ENCODE data around the gene EML1. TPM values are rescaled to one million over a fixed set of nuclear protein-coding genes. Genes with fewer than 3 reads are reported as not detected.

Gene EML1
- total RNA-seq, 1 donor from 2014 or later: 33.3 TPM

DNA sequence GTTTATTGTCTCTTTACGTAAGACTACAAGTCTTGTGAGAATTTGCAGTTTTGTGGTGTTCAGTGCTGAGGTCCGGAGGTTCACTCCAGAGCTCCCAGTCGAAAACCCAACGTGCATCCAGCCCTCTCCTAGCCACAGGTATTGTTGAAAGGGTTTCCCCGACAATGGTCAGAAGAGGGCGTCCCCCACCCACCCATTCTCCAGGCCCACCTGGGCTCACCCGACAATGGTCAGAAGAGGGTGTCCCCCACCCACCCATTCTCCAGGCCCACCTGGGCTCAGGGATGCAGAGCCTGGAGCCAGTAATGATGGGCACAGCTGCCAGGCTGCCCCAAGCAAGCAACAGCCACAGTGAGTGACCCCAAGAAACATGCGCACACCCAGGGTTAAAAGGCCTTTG, 145.2 kb downstream of the EML1 start:
- H3K9me3 ChIP-seq (replicated peaks): no peaks in the 10 kb centered on the region

DNA sequence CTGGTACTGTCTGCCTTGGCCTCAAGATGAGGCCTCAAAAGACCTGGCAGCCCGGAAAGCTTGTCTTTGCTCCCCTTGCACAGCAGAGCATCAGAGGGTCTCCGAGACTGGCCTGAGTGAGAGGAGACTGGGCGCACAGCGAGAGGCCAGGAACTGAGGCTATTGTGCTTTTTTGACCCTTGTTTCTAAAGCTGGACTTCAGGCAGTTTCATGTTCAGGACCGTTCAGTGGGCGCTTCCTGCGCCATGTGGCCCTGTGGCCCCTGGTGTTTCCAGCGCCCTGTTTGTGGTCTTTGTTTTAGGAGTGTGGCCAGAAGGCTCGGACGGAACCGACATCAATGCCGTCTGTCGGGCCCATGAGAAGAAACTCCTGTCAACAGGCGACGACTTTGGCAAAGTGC, 145.7 kb downstream of the EML1 start:
- TF ChIP-seq, protein P1, sequence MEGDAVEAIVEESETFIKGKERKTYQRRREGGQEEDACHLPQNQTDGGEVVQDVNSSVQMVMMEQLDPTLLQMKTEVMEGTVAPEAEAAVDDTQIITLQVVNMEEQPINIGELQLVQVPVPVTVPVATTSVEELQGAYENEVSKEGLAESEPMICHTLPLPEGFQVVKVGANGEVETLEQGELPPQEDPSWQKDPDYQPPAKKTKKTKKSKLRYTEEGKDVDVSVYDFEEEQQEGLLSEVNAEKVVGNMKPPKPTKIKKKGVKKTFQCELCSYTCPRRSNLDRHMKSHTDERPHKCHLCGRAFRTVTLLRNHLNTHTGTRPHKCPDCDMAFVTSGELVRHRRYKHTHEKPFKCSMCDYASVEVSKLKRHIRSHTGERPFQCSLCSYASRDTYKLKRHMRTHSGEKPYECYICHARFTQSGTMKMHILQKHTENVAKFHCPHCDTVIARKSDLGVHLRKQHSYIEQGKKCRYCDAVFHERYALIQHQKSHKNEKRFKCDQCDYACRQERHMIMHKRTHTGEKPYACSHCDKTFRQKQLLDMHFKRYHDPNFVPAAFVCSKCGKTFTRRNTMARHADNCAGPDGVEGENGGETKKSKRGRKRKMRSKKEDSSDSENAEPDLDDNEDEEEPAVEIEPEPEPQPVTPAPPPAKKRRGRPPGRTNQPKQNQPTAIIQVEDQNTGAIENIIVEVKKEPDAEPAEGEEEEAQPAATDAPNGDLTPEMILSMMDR (IDR thresholded peaks at IDR 0.05; ENCODE audit: borderline replicate concordance): no peak
- Histone ChIP-seq H3K4me1 (peaks cover 2% of the 10 kb centered on the region), H3K36me3 (peaks cover 89% of the 10 kb centered on the region), H3K27me3 (ENCODE audit: low read depth) (no peaks in the 10 kb centered on the region), H3K9me3 (replicated peaks) (no peaks in the 10 kb centered on the region), H3K4me3 (no peak overlapping the region), H3K27ac (replicated peaks) (no peak overlapping the region)
- intact Hi-C loops (cut with micrococcal nuclease): no loop called here
- DNase-seq: no peak

More for the DNA sequence above, 145.2 kb downstream of the EML1 start:
- no peak for DNase-seq
- intact Hi-C loops (cut with micrococcal nuclease): no loop called here
- H3K27me3 ChIP-seq (ENCODE audit: low read depth): no peaks in the 10 kb centered on the region
- no peak overlapping the region for H3K27ac ChIP-seq (replicated peaks)
- no peak overlapping the region for H3K4me3 ChIP-seq
- TF ChIP-seq, protein P1 (IDR thresholded peaks at IDR 0.05; ENCODE audit: borderline replicate concordance): no peak
- no peaks in the 10 kb centered on the region for H3K4me1 ChIP-seq
- H3K36me3 ChIP-seq: peaks cover 88% of the 10 kb centered on the region

DNA sequence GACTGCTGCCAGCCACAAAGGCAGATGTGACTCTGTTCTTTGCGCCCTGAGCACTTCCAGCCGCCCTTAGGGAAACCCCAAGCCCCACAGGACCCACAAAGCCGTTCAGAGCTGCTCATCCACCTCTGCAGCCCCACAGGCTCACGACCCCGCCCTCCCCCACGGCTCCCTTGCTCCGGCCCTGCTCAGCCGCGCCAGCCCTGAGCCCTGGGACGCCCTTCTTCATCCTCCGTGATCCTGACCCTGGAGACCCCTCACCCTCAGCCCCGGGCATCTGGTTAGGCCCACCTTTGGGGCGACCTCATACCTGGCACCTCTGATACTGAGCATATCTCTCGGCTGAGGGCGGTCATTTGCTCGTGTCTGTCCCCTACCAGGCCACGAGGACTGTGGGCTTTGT, 146.2 kb downstream of the EML1 start:
- peaks cover 6% of the 10 kb centered on the region for H3K4me1 ChIP-seq
- TF ChIP-seq, protein P1 (IDR thresholded peaks at IDR 0.05; ENCODE audit: borderline replicate concordance): no peak
- no peak for DNase-seq
- H3K4me3 ChIP-seq: no peak overlapping the region
- intact Hi-C loops (cut with micrococcal nuclease): no loop called here
- no peaks in the 10 kb centered on the region for H3K9me3 ChIP-seq (replicated peaks)
- peaks cover 86% of the 10 kb centered on the region for H3K36me3 ChIP-seq
- no peak overlapping the region for H3K27ac ChIP-seq (replicated peaks)
- no peaks in the 10 kb centered on the region for H3K27me3 ChIP-seq (ENCODE audit: low read depth)

DNA sequence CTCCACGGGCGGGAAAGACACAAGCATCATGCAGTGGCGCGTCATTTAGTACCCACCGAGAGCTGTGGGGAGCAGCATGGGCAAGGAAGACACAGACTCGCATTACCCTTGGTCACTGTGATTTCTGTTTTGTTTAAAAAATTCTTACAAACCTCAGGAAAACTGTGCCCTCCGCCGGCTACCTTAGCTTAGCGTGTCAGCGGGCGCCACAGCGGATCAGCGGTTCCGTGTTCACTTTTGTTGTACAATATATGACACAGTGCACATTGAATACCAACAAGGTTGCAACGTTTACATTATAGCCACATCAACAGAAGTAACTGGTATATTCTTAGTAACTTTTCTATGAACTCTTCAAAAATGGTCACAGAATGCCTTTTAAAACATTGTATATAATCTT, 146.9 kb downstream of the EML1 start:
- no peak overlapping the region for H3K27ac ChIP-seq (replicated peaks)
- TF ChIP-seq, protein P1 (IDR thresholded peaks at IDR 0.05; ENCODE audit: borderline replicate concordance): no peak
- no peaks in the 10 kb centered on the region for H3K27me3 ChIP-seq (ENCODE audit: low read depth)
- no peak for DNase-seq
- peaks cover 83% of the 10 kb centered on the region for H3K36me3 ChIP-seq
- peaks cover 6% of the 10 kb centered on the region for H3K4me1 ChIP-seq
- H3K4me3 ChIP-seq: no peak overlapping the region
- intact Hi-C loops (cut with micrococcal nuclease): no loop called here
- no peaks in the 10 kb centered on the region for H3K9me3 ChIP-seq (replicated peaks)

DNA sequence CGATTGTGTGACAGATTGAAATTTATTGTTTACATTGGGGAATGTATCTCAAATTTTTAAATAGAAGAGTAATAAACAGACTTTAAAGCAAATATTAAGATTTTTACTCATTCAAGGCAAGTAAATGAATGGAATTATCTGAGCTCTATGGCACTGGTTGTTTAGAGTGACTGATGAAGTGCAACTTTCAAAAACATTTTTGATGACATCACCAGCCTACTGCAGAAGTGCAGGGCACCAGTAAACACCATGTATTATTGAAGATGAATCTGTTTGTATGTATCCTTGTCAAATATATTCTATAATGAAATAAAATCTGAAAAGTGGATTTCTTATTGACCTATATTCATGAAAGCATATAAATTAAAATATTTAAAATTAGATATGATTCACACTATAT, 148.0 kb downstream of the EML1 start:
- Histone ChIP-seq H3K4me3 (no peak overlapping the region), H3K27me3 (ENCODE audit: low read depth) (no peaks in the 10 kb centered on the region), H3K4me1 (peaks cover 7% of the 10 kb centered on the region), H3K27ac (replicated peaks) (no peak overlapping the region), H3K9me3 (replicated peaks) (no peaks in the 10 kb centered on the region), H3K36me3 (peaks cover 72% of the 10 kb centered on the region)
- DNase-seq: no peak
- TF ChIP-seq, protein P1 (IDR thresholded peaks at IDR 0.05; ENCODE audit: borderline replicate concordance): no peak
- intact Hi-C loops (cut with micrococcal nuclease): no loop called here

DNA sequence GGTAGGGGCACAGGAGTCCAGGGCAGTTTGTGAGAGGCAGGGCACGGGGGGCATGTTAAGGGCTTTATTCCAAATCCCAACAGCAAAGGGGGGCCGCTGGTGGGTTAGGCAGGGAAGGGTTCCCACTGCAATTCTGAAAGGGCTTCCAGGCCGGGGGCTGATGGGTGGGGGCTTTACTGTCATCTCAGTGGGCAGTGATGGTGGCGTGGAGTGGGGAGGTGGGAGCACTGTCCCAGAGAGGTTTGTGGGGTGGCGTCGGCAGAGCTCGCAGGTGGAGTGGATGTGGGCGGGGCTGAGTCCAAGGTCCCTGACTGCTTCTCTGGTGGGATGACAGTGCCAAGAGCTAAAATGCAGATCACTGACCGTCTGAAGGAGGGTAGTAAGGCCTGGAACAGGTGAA, 150.4 kb downstream of the EML1 start:
- intact Hi-C loops (cut with micrococcal nuclease): no loop called here
- H3K27ac ChIP-seq (replicated peaks): no peak overlapping the region
- H3K27me3 ChIP-seq (ENCODE audit: low read depth): no peaks in the 10 kb centered on the region
- peaks cover 48% of the 10 kb centered on the region for H3K36me3 ChIP-seq
- H3K9me3 ChIP-seq (replicated peaks): no peaks in the 10 kb centered on the region
- DNase-seq: no peak
- peaks cover 20% of the 10 kb centered on the region for H3K4me1 ChIP-seq
- TF ChIP-seq, protein P1 (IDR thresholded peaks at IDR 0.05; ENCODE audit: borderline replicate concordance): no peak
- no peak overlapping the region for H3K4me3 ChIP-seq
